ENCODE data around the gene STK11IP. TPM values are rescaled to one million over a fixed set of nuclear protein-coding genes. Genes with fewer than 3 reads are reported as not detected.
A peak's percentile ranks its signal among the peaks of the same experiment; 100 is the strongest.

STK11IP gene
- total and polyA plus RNA-seq, 2 of the 13 experiments (the other 11 are each of a cell fraction or from before 2014, with no cell fraction given): 12.8 to 24.0 TPM

DNA sequence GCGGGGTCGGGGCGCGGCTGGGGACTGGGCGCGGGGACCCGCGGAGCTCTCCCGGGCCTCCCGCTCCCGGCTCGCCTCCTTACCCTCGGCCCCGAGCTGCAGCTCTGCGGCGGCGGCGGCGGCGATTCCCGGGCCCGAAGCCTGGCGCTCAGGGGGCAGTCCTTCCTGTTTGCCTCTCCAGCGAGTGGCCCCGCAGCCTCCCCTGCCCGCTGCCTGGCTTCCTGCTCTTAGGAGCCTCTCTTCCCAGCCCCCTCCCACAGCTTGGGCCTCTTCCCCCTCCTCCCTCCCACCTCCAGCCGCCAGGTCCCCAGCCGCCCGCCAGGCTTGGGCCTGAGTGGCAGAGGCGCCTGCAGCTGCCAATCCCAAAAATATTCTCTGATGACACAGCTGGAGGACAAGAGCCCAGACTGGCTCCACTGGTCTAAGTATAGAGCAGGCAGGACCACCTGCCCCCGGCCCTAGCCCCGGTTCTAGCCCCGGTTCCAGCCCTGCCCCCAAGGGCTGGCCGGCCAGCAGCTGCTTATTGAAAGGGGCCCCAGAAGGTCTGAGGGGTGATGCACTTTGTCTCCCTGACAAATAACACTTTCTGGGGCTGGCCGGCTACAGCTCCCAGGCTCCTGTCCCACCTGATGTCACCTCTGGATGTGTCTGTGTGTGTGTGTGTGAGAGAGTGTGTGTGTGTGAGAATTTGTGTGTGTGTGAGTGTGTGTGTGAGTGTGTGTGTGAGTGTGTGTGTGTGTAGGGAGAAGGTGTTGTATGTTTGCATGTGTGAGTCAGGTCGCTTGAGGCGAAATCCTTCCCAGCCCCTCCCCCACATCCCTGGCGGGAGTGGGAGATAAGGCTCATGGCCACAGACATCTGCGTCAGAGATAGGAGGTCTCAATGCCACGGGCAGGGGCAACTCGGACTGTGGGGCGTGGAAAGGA, 26.1 kb upstream of the STK11IP start, which contains the start of gene OBSL1 (continued):
- TF ChIP-seq ZBTB46 (CRISPR knock-in tag; IDR thresholded peaks at IDR 0.05; ENCODE audit: borderline replicate concordance) (no peak), USF2 (IDR thresholded peaks at IDR 0.05; ENCODE audit: low read depth, low read length) (no peak), USF2 (CRISPR knock-in tag; IDR thresholded peaks at IDR 0.05; ENCODE audit: borderline replicate concordance) (no peak), RNF2 (conservative IDR thresholded peaks at IDR 0.05; ENCODE audit: low read depth) (no peak), KDM6A (CRISPR knock-in tag; IDR thresholded peaks at IDR 0.05; ENCODE audit: low read depth) (peak; percentile 60; the same call in 1 of the 2 replicates), HHEX (CRISPR knock-in tag; IDR thresholded peaks at IDR 0.05) (no peak), RBM39 (IDR thresholded peaks at IDR 0.05; ENCODE audit: low read depth, low read length, poor library complexity, severe bottlenecking) (peak; percentile 64), ZNF142 (CRISPR knock-in tag; IDR thresholded peaks at IDR 0.05) (no peak; the same call in 1 of the 2 replicates), ZBTB1 (CRISPR knock-in tag; IDR thresholded peaks at IDR 0.05; ENCODE audit: borderline replicate concordance) (no peak), PCBP2 (optimal IDR thresholded peaks at IDR 0.05; ENCODE audit: low read depth, low read length, poor library complexity, severe bottlenecking) (peak; percentile 52)
- TF ChIP-seq, protein P1, sequence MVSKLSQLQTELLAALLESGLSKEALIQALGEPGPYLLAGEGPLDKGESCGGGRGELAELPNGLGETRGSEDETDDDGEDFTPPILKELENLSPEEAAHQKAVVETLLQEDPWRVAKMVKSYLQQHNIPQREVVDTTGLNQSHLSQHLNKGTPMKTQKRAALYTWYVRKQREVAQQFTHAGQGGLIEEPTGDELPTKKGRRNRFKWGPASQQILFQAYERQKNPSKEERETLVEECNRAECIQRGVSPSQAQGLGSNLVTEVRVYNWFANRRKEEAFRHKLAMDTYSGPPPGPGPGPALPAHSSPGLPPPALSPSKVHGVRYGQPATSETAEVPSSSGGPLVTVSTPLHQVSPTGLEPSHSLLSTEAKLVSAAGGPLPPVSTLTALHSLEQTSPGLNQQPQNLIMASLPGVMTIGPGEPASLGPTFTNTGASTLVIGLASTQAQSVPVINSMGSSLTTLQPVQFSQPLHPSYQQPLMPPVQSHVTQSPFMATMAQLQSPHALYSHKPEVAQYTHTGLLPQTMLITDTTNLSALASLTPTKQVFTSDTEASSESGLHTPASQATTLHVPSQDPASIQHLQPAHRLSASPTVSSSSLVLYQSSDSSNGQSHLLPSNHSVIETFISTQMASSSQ (IDR thresholded peaks at IDR 0.05; ENCODE audit: low read depth): peak; percentile 10; the same call in 1 of the 2 replicates
- TF ChIP-seq, protein P1 (CRISPR knock-in tag; IDR thresholded peaks at IDR 0.05; ENCODE audit: borderline replicate concordance): peak; percentile 46; the same call in 1 of the 2 replicates

Measured in HepG2 (cell line).